ENCODE measurements around the gene ST6GALNAC1. TPM values are rescaled to one million over a fixed set of nuclear protein-coding genes. Genes with fewer than 3 reads are reported as not detected.
"Not testable (repeated sequence)": the region's sequence is repeated elsewhere in the genome, so short reads cannot be mapped to it uniquely, and the experiment has no call there.

The ST6GALNAC1 gene
- total RNA-seq, 1 donor from 2014 or later: 3.1 TPM

GRCh38 chr17:76626442-76626841 is 17.1 kb downstream of the ST6GALNAC1 start:
- Histone ChIP-seq H3K4me1 (peaks cover 4% of the 10 kb centered on the region), H3K27me3 (ENCODE audit: low read depth) (no peaks in the 10 kb centered on the region), H3K4me3 (no peak overlapping the region), H3K27ac (replicated peaks) (no peak overlapping the region), H3K9me3 (replicated peaks) (no peaks in the 10 kb centered on the region), H3K36me3 (no peaks in the 10 kb centered on the region)
- intact Hi-C loops (cut with micrococcal nuclease): no loop called here
- TF ChIP-seq CTCF (IDR thresholded peaks at IDR 0.05; ENCODE audit: borderline replicate concordance): no peak
- no peak for DNase-seq

GRCh38 chr17:76625496-76625895 is 18.1 kb downstream of the ST6GALNAC1 start:
- no peak for DNase-seq
- no peaks in the 10 kb centered on the region for H3K27me3 ChIP-seq (ENCODE audit: low read depth)
- H3K4me1 ChIP-seq: peaks cover 4% of the 10 kb centered on the region
- no peaks in the 10 kb centered on the region for H3K9me3 ChIP-seq (replicated peaks)
- intact Hi-C loops (cut with micrococcal nuclease): no loop called here
- no peak overlapping the region for H3K4me3 ChIP-seq
- no peak for TF ChIP-seq CTCF (IDR thresholded peaks at IDR 0.05; ENCODE audit: borderline replicate concordance)
- no peaks in the 10 kb centered on the region for H3K36me3 ChIP-seq
- no peak overlapping the region for H3K27ac ChIP-seq (replicated peaks)

- no peak overlapping the region for H3K4me3 ChIP-seq
- H3K9me3 ChIP-seq (replicated peaks): no peaks in the 10 kb centered on the region
- TF ChIP-seq CTCF (IDR thresholded peaks at IDR 0.05; ENCODE audit: borderline replicate concordance): peak; percentile 98
- H3K4me1 ChIP-seq: peaks cover 4% of the 10 kb centered on the region
- H3K27ac ChIP-seq (replicated peaks): no peak overlapping the region
- H3K36me3 ChIP-seq: no peaks in the 10 kb centered on the region
- peak; percentile 78 for DNase-seq
- H3K27me3 ChIP-seq (ENCODE audit: low read depth): no peaks in the 10 kb centered on the region
- intact Hi-C loops (cut with micrococcal nuclease): no loop called here
Observed at GRCh38 chr17:76623271-76624146, 20.0 kb downstream of the ST6GALNAC1 start.

- Histone ChIP-seq H3K36me3 (no peaks in the 10 kb centered on the region), H3K4me3 (no peak overlapping the region), H3K9me3 (replicated peaks) (no peaks in the 10 kb centered on the region), H3K4me1 (no peaks in the 10 kb centered on the region), H3K27ac (replicated peaks) (no peak overlapping the region), H3K27me3 (ENCODE audit: low read depth) (no peaks in the 10 kb centered on the region)
- DNase-seq: no peak
- TF ChIP-seq CTCF (IDR thresholded peaks at IDR 0.05; ENCODE audit: borderline replicate concordance): no peak
- intact Hi-C loops (cut with micrococcal nuclease): no loop called here
Observed at GRCh38 chr17:76617838-76618237, 25.7 kb downstream of the ST6GALNAC1 start.

GRCh38 chr17:76614912-76615617 is 28.5 kb downstream of the ST6GALNAC1 start:
- Histone ChIP-seq H3K9me3 (replicated peaks) (no peaks in the 10 kb centered on the region), H3K4me1 (no peaks in the 10 kb centered on the region), H3K27ac (replicated peaks) (no peak overlapping the region), H3K4me3 (no peak overlapping the region), H3K36me3 (no peaks in the 10 kb centered on the region), H3K27me3 (ENCODE audit: low read depth) (no peaks in the 10 kb centered on the region)
- no peak for DNase-seq
- TF ChIP-seq CTCF (IDR thresholded peaks at IDR 0.05; ENCODE audit: borderline replicate concordance): no peak
- intact Hi-C loops (cut with micrococcal nuclease): no loop called here

GRCh38 chr17:76614064-76614759 is 29.3 kb downstream of the ST6GALNAC1 start:
- H3K4me3 ChIP-seq; H3K36me3 ChIP-seq; DNase-seq; H3K4me1 ChIP-seq; H3K9me3 ChIP-seq (replicated peaks); intact Hi-C loops (cut with micrococcal nuclease); H3K27ac ChIP-seq (replicated peaks); H3K27me3 ChIP-seq (ENCODE audit: low read depth): not testable (repeated sequence)
